Measurements from ENCODE around the gene IPO13. TPM values are rescaled to one million over a fixed set of nuclear protein-coding genes. Genes with fewer than 3 reads are reported as not detected.
A peak's percentile ranks its signal among the peaks of the same experiment; 100 is the strongest.

Gene IPO13
- polyA plus RNA-seq, 3 donors = 10.1 to 20.4 (median 10.6) TPM

- Histone ChIP-seq H3K36me3 (replicated peaks in 1 of 2; ENCODE audit: control insufficient read depth in 1 of 2, insufficient read depth in 2 of 2, low read length in 2 of 2) (peaks cover 0 to under 1% of the 10 kb centered on the region in 2 donors), H4K20me1 (ENCODE audit: insufficient read depth, low read length) (peaks cover 9% of the 10 kb centered on the region), H2AFZ (ENCODE audit: insufficient read depth, low read depth, low read length, poor library complexity, severe bottlenecking) (peak overlapping the region; percentile 52), H3K27ac (ENCODE audit: low read depth in 1 of 2, low read length in 2 of 2) (no peak overlapping the region), H3K4me3 (replicated peaks in 1 of 3; ENCODE audit: low read depth in 2 of 3, low read length in 3 of 3) (no peak overlapping the region), H3K9ac (ENCODE audit: insufficient read depth, low read length, poor library complexity, severe bottlenecking) (no peak overlapping the region), H3K4me1 (ENCODE audit: control insufficient read depth in 1 of 2, insufficient read depth in 2 of 2, low read length in 2 of 2) (peaks cover 20 to 35% of the 10 kb centered on the region in 2 donors), H3K4me2 (replicated peaks; ENCODE audit: extremely low read depth, low read length, poor library complexity, severe bottlenecking) (peak overlapping the region; percentile 41), H3K79me2 (ENCODE audit: insufficient read depth, low read length) (peaks cover 4% of the 10 kb centered on the region), H3K27me3 (ENCODE audit: control insufficient read depth in 2 of 2, insufficient read depth in 2 of 2, low read length in 2 of 2) (no peaks in the 10 kb centered on the region), H3K9me3 (replicated peaks in 1 of 2; ENCODE audit: control insufficient read depth in 1 of 2, insufficient read depth in 1 of 2, low read length in 2 of 2) (no peaks in the 10 kb centered on the region)
- 91% methylated on average over 8 of the region's 12 CpGs for WGBS (ENCODE audit: insufficient coverage)
- no peak for DNase-seq
- Mint-ChIP-seq H3K4me1 (peaks cover 35% of the 10 kb centered on the region), H3K4me3 (peak overlapping the region; percentile 11 to 57), H3K36me3 (peaks cover 5 to 9% of the 10 kb centered on the region in 2 donors), H3K27me3 (ENCODE audit: low read depth in 3 of 3) (peaks cover 4 to 6% (median 4%) of the 10 kb centered on the region in 3 donors), H3K27ac (peak overlapping the region in 5 of 7 donors; percentile 12 to 89 (median 78)), H3K9me3 (peaks cover 0 to 2% (median 0%) of the 10 kb centered on the region in 7 donors)
- no peak for TF ChIP-seq CTCF (IDR thresholded peaks at IDR 0.05)
- intact Hi-C loops (cut with micrococcal nuclease) = no loop called here
Observed at GRCh38 chr1:43983253-43983899, 36.6 kb downstream of the IPO13 start.

- H3K79me2 ChIP-seq (ENCODE audit: insufficient read depth, low read length) = no peaks in the 10 kb centered on the region
- no peak for DNase-seq
- H3K9me3 ChIP-seq (replicated peaks in 1 of 2; ENCODE audit: control insufficient read depth in 1 of 2, insufficient read depth in 1 of 2, low read length in 2 of 2) = no peaks in the 10 kb centered on the region
- H2AFZ ChIP-seq (ENCODE audit: insufficient read depth, low read depth, low read length, poor library complexity, severe bottlenecking) = no peak overlapping the region
- no peak overlapping the region for H3K4me3 ChIP-seq (replicated peaks in 1 of 3; ENCODE audit: low read depth in 2 of 3, low read length in 3 of 3)
- H3K9me3 Mint-ChIP-seq = peaks cover 0 to 2% (median 0%) of the 10 kb centered on the region in 7 donors
- WGBS (ENCODE audit: insufficient coverage) = 97% methylated on average over 16 of the region's 16 CpGs
- peaks cover 13 to 23% of the 10 kb centered on the region in 2 donors for H3K4me1 ChIP-seq (ENCODE audit: control insufficient read depth in 1 of 2, insufficient read depth in 2 of 2, low read length in 2 of 2)
- no peak overlapping the region for H3K9ac ChIP-seq (ENCODE audit: insufficient read depth, low read length, poor library complexity, severe bottlenecking)
- no peak overlapping the region for H3K4me3 Mint-ChIP-seq
- no peak overlapping the region for H3K27ac Mint-ChIP-seq
- peaks cover 3 to 5% of the 10 kb centered on the region in 2 donors for H3K36me3 Mint-ChIP-seq
- no peak for TF ChIP-seq CTCF (IDR thresholded peaks at IDR 0.05)
- no peaks in the 10 kb centered on the region for H3K36me3 ChIP-seq (replicated peaks in 1 of 2; ENCODE audit: control insufficient read depth in 1 of 2, insufficient read depth in 2 of 2, low read length in 2 of 2)
- no peak overlapping the region for H3K27ac ChIP-seq (ENCODE audit: low read depth in 1 of 2, low read length in 2 of 2)
- H3K27me3 ChIP-seq (ENCODE audit: control insufficient read depth in 2 of 2, insufficient read depth in 2 of 2, low read length in 2 of 2) = no peaks in the 10 kb centered on the region
- no peak overlapping the region for H3K4me2 ChIP-seq (replicated peaks; ENCODE audit: extremely low read depth, low read length, poor library complexity, severe bottlenecking)
- intact Hi-C loops (cut with micrococcal nuclease) = no loop called here
- H3K27me3 Mint-ChIP-seq (ENCODE audit: low read depth in 3 of 3) = peaks cover under 1 to 6% (median 4%) of the 10 kb centered on the region in 3 donors
- H3K4me1 Mint-ChIP-seq = peaks cover 27% of the 10 kb centered on the region
- H4K20me1 ChIP-seq (ENCODE audit: insufficient read depth, low read length) = peaks cover 4% of the 10 kb centered on the region
Observed at GRCh38 chr1:43984855-43985254, 38.1 kb downstream of the IPO13 start.

Data from CD14-positive monocyte (primary cell).